ENCODE measurements around the gene MYO1H.
"Not testable (repeated sequence)": the region's sequence is repeated elsewhere in the genome, so short reads cannot be mapped to it uniquely, and the experiment has no call there.

The MYO1H gene, protein sequence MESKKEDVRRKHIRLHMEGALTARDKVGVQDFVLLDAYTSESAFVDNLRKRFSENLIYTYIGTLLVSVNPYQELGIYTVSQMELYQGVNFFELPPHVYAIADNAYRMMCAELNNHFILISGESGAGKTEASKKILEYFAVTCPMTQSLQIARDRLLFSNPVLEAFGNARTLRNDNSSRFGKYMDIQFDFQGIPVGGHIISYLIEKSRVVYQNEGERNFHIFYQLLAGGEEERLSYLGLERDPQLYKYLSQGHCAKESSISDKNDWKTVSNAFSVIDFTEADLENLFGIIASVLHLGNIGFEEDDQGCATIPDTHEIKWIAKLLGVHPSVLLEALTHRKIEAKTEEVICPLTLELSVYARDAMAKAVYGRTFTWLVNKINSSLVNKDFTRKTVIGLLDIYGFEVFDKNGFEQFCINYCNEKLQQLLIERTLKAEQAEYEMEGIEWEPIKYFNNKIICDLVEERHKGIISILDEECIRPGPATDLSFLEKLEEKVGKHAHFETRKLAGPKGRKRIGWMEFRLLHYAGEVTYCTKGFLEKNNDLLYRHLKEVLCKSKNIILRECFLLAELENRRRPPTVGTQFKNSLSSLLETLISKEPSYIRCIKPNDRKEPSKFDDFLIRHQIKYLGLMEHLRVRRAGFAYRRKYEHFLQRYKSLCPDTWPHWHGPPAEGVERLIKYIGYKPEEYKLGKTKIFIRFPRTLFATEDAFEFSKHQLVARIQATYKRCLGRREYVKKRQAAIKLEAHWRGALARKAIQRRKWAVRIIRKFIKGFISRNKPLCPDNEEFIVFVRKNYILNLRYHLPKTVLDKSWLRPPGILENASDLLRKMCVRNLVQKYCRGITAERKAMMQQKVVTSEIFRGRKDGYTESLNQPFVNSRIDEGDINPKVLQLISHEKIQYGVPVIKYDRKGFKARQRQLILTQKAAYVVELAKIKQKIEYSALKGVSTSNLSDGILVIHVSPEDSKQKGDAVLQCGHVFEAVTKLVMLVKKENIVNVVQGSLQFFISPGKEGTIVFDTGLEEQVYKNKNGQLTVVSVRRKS

GRCh38 chr12:109347589-109347988 is at the start of gene MYO1H:
TSS of gene MYO1H (plus strand) at chr12:109347900. CDS start at chr12:109347961, 61 bp downstream.
- no peak for FAIRE-seq

DNA sequence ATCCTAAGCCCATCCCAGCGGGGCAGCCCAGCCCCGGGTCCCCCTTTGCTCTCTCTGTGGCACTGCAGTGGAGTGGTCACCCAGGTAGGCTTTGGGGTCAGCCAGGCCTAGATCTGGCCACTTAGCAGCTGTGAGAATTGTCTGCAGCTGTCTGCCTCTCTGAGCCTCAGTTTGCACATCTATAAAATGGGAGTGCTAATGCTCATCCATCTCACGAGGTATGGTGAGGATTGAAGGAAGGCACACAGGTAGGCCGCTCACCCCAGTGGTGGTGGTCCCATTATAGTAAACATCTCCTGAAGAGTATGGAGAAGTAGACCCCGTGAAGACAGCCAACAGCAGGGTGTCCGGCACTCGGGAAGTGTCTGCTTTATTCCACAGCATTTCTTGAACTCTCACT is 47.9 kb upstream of the MYO1H start:
- no peak for FAIRE-seq

- no peak for FAIRE-seq
Measured at GRCh38 chr12:109301643-109302168, 46.0 kb upstream of the MYO1H start.

- no peak for FAIRE-seq
Measured at GRCh38 chr12:109302358-109302757, 45.3 kb upstream of the MYO1H start.

- no peak for FAIRE-seq
Measured at GRCh38 chr12:109302770-109303169, 44.9 kb upstream of the MYO1H start.

DNA sequence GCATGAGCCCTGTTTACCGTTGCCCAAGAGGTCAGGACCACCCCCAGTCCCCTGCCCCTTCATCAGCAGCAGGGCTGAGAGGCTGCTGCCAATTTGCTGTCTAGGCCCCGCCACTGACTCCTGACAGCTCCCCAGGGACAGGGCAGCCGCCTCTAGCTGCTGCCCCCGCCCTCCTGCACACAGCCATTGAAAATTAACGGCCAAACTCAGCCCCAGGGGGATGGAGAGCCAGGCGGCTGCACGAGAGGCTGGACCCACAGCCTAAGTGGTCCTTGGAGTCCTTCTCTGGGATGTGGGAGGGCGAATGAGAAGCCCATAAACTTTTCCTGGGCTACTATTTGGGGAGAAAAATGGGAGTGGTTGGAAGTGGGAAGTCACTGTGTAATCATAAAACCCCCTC is 43.2 kb upstream of the MYO1H start:
- no peak for FAIRE-seq

GRCh38 chr12:109305547-109305946 is 42.2 kb upstream of the MYO1H start:
- FAIRE-seq, result no peak

DNA sequence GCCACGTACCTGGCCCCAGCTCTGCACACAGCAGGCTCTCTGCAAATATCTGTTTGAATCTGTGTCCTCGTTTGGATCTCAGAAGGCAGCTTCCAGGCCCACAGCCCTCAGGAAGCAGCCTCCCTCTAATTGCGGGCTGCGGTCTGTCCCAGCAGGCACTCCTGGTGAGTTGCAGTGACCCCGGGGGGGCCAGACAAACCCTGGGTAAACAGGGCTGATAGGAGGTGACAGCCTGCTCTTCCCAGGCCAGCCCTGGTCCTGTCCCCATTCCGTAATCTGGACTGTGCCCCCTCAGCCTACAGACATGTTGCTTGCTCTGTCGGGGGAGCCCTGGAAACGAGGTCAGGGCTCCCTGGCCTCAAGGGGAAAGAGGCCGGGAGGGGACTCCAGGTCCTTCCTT is 40.6 kb upstream of the MYO1H start:
- FAIRE-seq, result no peak

DNA sequence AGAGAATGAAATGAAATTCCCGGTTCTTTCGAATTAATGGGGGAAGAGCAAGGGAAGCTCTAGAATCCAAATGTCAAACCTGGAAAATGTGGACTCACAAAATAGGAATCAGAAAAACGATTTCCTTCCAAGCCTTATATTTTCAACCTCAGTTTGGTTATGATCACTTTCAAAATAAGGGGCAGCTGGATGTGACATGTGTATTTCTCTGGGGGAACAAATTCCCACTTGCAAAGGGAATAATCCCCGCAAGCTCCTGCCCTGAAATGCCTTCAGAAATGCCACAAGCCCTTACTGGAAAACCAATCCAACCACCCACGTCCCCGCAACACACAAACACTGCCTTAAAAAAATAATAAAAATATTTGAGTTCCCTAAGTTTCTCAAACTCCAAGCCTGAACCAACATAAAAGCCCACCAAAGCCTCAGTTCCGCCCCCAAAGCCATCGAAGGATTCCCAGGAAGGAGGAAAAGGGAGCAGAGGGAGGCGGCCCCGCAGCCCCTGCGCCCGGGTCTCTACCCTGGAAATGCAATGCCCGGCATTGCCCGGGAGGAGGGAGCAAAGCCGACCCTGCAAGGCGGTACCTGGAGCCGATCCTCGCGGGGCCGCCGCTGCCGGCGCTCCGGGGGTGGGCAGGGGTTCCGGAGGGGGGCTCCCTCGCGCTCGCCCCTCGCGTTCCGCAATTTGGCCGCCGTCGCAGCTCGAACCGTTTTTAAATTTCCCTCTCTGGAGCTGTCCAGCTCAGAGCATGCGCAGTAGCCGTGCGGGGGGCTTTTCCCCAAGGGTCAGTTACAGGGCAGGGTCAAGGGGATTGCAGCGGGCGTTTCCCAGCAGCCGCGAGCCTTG is 38.9 kb upstream of the MYO1H start, which contains the start of gene FOXN4:
FOXN4 (minus strand) TSS at position 751 of the 847 bp plus-strand sequence. CDS start 963 bp downstream, outside the sequence.
- FAIRE-seq, result no peak

DNA sequence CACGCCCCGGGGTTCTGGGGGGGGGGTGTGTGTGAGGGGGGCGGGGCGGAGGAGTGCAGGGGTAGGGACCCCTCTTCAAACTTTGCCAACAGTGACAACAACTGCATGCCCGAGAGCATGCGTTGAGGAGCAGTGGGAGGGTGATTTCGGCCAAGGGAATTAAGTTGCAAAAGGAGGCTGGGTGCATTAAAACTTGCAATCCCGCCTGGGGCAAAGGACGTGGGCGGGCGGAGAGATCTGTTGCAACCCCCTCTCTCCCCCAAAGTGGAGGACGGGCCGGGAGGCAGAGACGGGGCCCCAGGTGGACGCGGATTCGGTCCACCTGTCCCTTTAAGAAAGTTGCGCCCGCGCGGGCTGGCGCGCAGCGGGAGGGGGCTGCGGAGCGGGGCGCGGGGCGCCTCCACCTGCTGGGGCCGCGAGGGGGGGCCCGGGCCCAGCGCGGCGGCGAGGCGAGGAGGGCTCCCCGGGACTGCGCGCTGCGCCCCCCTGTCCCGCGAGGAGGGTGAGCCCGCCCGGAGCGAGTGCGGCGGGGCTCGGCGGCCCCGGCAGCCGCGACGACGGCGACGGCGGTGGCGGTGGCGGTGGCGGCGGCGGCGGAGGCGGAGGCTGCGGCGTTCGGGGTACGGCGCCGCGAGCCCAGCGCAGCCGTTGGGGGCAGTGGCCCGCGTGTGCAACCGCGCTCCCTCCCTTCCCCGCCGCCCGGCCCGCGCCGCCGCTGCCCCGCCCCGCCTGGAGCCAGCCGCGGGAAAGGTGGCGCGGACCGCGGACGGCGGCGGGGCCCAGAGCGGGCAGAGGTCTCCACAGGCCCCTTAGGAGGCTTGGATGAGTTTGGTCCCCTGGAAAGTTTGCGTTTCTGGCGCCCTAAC is 38.1 kb upstream of the MYO1H start:
- FAIRE-seq, result no peak

DNA sequence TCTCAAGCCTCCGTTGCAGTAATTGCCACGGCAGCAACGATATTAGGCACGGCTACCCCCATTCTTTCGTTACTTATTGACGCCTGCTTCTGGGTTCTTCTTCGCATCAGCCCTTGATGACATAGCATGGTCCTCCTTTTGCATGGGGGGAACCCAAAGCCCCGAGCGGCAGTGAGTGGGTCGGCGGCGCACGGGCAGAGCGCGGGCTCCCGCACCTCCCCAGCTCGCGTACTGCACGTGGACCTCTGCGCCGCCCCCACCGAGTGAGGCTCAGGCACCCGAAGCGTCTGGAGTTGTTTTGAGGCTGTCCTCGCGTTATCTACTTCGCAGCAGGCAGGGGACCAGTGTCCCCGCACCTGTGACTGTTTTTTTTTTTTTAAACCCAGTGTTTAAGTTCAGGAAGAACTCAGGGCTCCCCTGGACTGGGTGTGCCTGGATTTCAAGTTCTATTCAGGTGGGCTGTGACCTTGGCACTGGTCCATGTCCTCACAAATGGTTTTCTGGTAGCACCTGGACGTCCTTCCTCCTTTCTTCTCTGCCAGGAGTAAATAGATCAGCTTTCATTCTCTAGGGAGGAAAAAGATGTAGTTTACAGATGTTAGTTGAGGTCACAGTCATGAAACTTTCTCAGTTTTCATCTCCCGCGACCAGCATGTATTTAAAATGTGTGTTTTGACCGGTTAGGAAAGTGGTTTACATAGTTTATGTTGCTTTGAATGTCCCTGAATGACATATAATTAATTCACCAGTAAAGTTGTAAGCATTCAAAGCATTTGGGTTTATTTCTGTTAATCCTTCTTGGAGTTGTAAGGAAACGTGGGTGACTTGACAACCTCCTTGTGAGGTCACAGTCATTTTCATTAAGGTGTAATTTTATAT is 37.2 kb upstream of the MYO1H start:
- no peak for FAIRE-seq

GRCh38 chr12:109321294-109321693 is 26.4 kb upstream of the MYO1H start:
- not testable (repeated sequence) for FAIRE-seq

DNA sequence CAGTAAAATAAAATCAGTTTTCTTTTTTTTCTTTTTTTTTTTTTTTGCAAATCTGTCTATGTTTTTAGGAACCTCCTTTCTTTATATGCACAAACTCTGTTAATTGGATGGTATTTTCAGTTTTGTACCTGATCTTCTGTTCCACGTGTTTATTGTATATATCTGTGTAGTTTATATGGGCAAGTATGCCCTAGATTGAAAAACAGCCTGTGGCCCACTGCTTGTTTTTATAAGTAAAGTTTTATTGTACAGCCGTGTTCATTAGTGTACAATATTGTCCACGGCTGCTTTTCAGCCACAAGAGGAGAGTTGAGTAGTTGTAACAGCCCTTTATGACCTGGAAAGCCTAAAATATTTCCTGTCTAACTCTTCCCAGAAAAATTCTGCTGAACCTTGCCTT is 18.7 kb upstream of the MYO1H start:
- no peak for FAIRE-seq

GRCh38 chr12:109329686-109330085 is 18.0 kb upstream of the MYO1H start:
- FAIRE-seq, result no peak

- no peak for FAIRE-seq
Measured at GRCh38 chr12:109330282-109331230, 17.1 kb upstream of the MYO1H start.

DNA sequence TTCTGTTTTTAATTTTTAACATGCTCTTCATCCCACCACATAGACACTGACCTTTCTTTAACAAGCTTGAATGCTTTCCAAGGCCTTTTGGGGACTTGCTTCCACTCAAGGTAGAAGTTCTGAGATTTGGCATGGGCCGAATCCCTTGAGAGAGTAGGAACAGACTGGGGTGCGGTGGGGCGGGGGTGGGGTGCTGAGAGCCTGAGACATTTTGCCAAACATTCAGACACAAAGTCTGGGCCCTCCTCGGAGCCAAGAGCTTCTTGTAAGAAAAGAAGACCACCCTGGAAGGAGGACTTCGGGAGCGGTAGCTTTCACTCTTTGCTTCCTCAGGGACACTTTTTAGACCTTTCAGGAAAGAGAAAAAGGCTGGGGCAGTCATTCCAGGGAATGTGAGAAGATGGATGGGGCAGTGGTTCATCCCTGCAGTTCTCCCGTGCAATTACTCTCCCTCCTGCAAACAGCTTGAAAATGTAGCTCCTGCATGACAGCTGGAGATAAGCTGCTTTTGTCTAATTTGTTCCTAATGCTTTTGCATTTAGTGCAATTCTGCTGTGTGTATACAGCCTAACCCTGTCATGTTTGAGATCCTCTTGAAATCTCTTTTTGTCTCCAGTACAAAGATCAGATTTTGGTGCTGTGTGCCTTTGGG is 16.3 kb upstream of the MYO1H start:
- no peak for FAIRE-seq

DNA sequence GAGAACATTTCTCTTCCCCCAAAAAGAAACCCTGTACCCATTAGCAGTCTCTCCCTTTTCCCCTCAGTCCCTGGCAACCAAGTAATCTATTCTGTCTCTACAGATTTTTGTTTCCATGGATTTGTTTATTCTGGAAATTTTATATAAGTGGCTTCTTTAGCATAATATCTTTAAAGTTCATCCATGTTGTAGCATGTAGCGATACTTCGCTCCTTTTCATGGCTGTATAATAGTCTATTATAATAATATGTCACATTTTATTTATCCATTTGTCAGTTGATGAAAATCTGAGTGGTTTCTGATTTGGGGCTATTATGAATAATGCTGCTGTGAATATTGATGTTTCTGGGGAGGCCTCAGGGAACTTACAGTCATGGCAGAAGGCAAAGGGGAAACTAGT is 12.8 kb upstream of the MYO1H start:
- FAIRE-seq, result no peak

GRCh38 chr12:109336593-109336992 is 11.1 kb upstream of the MYO1H start:
- no peak for FAIRE-seq

All from A204.1 (cell line).